NCI-H146 treated with DMSO at 0.1 percent for 48 hours (cell line): ENCODE data around the gene TPST1.

Experiments
- DNase-seq: peaks from one replicate; lab custom pipeline; 2025; ENCODE audit not compliant: unreplicated experiment; lab: John Stamatoyannopoulos, UW

The TPST1 gene

DNA sequence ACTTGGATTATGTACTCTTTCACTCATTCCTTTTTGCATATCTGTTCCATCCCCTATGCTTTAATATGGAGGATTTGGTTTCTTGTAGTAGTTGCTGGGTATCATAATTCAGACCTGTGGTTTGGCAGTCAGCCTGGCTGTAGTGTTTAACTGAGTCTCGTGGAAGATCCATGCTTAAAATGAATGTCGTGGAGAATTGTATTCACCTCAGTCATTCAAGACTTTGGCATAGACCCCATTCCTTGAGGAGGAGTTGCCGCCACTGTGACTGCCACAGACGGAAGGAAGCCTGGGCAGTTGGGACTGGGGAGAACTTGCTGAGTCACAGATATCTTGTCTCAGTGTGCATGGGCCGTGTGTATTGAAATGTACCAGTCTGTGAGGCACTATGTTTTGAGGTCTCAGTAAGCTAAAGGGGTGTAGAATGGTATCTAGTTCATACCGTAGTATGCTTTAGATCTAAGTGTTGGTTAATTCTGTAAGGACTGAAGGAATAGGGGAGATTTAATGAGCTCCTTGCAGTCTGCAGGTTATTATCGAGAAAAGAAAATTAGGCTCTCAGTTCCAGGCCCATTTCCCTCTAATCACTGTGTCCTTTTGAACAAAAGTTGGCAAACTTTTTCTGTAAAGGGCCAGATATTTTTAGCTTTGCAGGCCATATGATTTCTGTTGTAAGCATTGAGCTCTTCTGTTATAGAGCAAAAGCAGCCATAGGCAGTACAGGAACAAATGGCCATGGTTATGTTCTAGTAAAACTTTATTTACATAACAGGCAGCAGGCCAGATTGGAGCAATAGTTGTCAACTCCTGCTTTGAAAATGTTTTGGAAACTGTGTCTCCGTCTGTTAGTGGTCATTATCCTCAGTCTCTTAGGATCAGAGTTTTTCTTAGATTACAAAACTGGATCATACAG lies 76.8 kb downstream of the TPST1 start:
- DNase-seq = no peak

DNA sequence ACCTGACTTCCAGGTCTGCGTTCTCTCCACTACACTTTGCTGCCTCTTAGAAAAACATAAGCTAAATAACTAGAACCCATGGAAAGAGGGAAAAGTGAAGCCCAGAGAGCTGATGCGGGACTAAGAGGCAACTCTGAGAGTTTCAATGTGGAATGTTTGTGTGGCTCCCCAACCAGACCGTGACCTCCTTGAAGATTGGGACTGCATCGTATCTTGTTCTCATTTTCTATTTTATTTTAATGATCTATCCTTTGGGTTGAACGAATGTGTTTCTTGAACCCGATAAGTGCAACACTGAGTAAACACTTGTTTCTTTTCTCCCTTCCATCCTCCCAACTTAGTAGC lies 77.4 kb downstream of the TPST1 start:
- DNase-seq = no peak

DNA sequence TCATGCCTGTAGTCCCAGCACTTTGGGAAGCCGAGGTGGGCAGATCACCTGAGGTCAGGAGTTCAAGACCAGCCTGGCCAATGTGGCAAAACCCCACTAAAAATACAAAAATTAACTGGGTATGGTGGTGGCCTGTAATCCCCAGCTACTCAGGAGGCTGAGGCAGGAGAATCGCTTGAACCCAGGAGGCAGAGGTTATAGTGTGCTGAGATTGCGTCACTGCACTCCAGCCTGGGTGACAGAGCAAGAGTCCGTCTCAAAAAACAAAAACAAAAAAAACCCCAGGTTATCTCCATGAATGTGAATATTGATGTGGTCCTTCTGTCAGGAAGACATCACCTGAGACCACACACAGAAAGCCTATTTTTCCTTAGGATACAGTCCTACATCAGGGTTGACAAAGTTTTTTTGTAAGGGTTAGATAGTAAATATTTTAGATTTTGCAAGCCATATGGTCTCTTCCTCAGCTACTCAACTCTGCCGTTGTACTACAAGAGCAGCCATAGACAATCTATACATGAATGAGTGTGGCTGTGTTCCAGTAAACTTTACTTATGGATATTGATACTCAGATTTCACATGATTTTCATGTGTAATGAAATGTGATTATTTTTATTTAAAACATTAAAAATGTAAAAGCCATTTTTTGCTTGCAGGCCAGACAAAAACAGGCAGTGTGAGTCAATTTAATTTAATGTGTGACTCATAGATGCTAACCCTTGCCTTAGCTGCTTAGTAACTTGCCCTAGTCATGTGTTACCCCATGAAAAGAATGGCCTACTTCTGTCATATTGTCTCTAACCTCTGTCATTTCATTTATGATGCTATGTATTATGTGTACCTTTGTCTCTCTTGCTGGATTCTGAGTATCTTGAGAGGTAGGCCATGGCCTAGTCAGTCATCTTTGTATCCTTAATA lies 78.1 kb downstream of the TPST1 start:
- no peak for DNase-seq

DNA sequence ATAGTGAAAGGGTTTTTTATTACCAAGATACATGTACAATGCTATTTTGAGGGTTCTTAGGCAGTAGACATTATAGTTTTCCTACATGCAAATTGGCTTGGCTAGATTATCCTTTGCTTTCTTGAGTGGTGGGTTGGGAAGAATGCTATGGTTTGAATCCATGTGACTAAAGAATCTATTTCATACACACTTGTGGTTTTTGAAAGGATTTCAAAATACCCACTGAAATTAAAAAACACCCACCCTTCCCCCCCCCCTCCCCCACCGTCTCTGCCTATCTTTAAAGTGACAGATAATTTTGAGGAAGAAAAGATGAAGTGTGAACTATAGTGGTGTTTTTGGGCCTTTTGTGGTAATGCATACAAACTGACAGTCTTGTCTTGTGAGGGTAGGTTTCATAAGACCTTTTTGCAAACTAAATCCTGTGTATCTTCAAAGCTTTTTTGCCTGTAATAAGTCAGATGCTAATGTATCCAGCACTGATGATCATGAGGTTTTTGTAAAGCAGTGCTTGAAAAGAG lies 90.9 kb downstream of the TPST1 start:
- no peak for DNase-seq

DNA sequence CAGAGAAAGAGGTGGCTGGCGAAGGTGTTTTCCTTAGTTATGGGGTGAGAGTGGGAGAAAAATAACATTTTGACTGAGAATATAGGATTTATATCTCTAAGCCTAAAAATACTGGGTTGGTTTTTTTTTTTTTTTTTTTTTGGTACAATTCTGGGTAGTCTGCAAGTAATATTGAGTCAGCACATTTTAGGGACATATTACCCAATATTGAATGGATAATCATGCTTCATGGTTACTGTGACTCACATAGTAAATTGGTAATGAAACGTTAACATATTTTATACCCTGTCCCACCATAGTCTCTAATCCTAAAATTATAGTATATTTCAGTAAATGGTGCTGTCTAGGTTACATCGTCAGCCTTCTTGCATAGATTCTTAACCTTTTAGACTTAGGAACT lies 91.4 kb downstream of the TPST1 start:
- no peak for DNase-seq

DNA sequence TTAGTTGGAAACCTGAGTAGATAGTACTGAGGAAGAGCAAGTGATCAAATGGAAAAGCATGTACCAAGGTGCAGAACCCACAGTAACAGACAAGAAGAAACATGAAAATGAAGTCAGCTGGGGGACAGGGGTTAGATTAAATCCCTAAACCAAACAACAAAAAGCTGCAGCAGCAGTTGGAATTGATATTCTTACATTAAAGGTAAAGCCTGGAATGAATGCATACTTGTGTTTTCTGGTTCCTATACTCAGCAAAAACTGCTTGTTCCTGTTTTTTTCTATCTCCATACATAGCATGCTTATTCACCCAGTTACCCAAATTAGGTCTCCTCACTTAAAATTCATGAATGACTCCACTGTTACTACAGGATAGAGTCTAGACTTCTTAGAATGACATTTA lies 92.4 kb downstream of the TPST1 start:
- no peak for DNase-seq

DNA sequence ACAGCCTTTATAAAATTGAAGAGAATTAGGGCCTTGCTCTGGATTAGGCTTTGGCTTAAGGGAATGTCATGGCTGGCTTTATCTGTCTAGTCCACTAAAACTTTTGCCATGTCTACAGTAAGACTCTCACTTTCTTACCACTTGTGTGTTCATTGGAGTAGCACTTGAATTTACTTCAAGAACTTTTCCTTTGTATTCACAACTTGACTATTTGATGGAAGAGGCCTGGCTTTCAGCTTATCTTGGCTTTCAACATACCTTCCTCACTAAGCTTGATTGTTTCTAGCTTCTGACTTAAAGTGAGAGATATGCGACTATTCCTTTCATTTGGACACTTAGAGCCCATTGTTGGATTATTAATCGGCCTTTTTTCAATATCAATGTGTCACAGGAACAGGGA lies 96.1 kb downstream of the TPST1 start:
- no peak for DNase-seq

DNA sequence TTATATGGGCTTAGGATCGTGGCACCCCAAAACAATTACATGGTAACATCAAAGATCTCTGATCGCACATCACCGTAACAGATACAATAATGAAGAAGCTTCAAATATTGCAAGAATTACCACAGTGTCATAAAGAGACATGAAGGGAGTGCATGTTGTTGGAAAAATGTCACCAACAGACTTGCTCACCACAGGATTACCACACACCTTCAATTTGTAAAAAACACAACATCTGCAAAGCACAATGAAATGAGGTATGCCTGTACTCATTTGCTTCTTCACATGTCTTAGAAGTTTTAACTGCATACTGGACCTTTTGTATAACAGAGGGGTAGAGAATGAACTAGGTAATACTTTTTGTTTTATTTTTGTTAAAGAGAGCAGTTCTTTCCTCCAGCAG lies 96.6 kb downstream of the TPST1 start:
- DNase-seq = no peak

DNA sequence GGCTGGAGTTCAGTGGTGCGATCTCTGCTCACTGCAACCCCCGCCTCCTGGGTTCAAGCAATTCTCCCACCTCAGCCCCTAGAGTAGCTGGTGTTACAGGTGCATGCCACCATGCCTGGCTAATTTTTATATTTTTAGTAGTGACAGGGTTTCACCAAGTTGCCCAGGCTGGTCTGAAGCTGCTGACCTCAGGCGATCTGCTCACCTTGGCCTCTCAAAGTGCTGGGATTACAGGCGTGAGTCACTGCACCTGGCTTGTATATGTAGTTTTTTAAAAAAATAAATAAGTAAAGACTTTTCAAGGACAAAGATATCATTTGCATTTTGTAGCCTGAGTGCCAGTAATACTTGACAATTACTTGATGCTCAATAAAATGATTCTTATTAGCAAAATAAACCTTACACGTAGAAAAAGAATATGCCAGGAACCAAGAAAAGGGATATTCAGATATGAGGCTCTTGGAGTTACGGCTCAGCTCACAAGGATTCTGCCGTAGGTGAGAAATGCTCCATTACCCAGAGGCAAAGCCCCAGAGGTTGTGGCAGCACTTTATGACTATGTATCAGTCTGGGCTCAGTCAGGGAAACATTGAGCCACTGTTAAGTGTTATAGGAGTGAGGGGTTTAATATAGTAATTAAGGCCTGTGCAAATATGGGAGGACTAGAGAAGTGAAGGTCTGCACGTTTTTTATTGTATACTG lies 98.5 kb downstream of the TPST1 start:
- DNase-seq = peak; percentile 24

DNA sequence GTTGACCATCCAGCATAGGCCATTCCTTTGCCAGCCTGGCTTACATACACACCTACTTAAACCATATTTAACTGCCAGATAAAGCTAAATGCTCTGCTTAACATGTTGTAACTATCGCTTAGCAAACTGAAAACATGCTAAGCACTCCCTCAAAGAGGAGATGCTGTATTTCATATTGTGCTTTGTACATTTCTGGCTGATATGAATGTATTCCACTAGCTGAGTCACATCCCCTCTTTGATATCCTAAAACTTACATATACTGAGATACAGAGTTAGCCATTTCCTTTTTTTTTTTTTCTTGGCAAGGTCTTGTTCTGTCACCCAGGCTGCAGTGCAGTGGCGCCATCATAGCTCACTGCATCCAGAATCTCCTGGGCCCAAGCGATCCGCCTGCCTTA lies 99.4 kb downstream of the TPST1 start:
- DNase-seq = no peak

DNA sequence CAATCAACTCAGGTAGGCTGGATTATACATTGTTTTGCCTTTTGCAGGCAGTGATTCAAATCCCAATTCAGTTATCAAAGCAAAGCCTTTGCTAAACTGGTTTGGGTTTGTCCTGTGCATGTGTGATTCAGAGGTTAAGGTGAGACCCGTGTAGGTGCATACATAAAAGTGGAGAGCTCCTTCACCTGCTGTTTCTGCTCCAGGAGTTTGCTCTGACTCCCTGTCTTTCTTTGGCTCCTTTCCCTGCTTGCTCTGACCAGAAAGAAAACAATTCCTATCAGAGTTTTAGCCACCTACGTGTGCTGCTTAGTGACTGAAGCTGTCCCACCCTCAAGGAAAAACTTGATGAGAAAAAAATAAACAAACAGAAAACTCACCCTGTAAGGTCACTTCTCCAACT lies 101.1 kb downstream of the TPST1 start:
- no peak for DNase-seq

DNA sequence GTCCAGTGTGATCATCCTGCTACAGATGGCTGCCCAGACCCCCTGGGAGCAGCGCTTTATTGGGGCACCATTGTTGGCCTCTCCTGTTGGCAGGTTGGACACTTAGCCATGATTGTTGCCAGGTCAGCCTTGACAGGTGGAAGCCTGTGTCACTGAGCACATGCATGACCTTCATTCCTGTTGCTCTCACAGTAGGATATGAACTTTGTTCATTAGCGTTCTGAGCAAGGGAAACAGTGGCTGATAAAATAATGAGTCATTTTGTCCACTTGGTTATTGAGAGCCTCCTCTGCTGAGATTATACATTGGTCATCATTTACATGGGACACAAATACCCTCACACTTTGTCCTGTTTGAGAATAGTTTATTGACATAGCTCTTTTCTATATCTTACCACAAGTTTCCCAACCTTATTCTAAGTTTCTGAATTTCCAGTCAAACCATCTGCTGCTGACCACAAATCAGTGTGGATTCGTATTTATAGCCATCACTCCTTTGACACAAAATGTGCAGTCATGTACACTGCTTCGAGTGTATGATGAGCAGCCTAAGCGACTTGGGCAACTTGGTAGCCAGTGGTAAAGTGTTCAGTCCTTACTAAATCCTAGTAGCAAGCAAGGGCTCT lies 102.6 kb downstream of the TPST1 start:
- peak; percentile 75 for DNase-seq

DNA sequence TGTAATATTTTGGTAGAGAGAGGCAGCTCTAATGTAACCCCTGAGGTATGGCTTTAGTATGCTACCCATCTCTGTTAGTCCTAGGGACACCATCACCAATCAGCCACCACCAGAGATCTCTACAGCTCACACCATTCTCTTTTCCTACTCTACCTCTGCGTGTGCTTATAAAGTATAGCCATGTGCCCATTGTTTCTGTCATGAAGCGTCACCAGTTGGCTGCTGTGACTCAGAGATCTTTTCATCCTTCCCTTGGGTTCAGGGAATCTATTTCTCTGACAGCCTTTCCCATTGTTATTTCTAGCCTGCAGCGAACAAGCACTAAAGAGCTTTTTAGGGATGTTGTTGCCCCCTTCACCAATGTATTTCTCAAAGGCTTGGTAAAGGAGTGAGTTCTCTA lies 103.3 kb downstream of the TPST1 start:
- DNase-seq = no peak

DNA sequence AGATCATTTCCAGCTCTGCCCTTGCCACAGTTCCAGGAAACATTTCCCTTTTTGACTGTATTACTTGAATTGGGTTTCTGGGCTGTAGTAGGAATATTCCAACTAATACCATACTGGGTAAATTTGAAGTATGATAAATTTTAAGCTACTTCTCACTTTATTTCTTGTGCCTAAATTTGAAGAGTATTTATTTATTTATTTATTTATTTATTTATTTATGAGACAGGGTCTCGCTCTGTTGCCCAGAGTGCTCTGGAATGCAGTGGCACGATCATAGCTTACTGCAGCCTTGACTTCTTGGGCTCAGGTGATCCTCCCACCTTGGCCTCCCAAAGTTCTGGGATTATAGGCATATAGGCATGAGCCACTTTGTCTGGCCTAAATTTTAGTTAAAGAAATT lies 105.5 kb downstream of the TPST1 start:
- DNase-seq = no peak

DNA sequence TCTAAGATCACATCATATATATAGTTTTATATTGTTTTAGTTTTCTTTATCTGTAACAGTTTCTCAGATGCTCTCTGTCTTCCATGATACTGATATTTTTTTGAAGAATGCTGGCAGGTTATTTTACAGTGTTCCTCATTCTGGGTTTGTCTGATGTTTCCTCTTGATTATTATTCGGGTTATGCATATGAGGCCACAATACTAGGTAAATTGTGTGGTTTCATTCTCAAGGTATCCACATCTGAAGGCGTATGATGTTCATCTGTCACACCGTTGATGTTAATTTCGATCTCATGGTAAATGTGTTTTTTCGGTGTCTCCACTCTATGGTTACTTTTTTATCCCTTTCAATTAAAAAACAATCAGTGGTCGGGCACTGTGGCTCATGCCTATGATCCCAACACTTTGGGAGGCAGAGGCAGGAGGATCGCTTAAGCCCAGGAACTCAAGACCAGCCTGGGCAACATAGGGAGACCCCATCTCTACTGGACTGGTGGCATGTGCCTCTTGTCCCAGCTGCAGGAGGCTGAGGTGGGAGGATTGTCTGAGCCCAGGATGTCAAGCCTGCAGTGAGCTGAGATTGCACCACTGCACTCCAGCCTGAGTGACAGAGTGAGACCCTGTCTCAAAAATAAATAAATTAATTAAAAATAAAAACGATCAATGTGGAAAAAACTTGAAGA lies 108.9 kb downstream of the TPST1 start:
- DNase-seq = no peak

DNA sequence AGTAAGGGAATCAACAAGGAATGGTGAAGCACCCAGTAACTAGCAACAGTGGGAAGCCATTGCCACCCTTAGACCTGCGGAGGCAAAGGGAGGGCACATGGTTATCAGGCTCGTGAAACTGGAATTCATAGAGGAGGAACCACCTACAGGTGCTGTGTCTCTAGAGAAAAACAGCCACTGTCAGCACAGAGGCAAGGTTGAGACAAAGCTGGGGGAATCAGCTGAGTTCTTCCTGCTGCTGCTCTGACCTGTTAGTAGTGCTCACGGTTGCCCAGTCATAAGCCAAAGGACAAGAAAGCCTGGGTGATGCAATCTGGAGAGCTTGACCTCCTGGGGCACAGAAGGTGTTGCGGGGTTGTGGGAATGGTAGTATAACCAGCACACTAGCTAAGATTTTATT lies 110.1 kb downstream of the TPST1 start:
- DNase-seq = no peak

DNA sequence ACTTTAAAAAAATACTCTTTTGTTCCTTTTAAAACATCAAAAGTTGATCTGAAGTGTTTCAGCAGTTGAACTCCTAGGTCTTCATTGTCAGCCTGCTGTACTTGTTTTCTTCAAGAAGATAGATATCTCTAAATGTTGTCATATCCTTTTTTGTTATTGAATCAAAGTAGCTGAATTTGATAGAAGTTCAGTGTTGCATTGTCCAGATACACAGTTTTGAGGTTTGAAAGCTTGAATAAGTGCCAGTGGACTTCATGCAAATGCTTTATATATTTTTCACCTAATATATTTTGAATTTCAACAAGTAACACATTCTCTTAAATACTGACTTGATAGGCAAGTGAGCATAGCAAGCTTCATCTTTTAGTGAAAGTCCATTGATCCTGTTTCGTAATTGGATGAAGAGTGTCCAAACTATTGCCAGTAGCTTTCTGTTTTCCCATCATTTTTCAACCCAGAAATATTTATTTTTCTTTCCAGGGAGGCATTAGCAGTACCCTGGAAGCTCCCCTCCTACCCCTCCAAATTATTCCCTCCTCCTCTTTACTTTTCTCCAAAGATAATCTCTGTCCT lies 114.4 kb downstream of the TPST1 start:
- no peak for DNase-seq

DNA sequence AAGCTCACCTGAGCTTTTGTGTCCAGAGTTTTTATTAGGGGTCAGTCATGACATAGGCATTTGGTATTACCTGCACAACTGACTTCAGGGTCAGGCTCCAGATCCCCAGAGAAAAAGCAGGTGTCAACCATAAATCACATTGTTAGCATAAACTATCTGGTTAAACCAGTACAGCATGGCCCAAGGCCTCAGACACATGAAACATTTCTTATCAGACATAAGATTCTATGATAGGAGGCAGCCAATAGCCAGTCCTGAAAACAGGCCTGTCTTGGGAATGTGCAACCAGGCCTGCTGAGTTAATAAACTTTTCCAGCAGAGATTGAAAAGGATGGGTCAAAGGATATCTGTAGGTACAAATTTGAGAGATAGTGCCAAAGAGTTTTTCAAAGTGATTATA lies 116.1 kb downstream of the TPST1 start:
- peak; percentile 2 for DNase-seq

DNA sequence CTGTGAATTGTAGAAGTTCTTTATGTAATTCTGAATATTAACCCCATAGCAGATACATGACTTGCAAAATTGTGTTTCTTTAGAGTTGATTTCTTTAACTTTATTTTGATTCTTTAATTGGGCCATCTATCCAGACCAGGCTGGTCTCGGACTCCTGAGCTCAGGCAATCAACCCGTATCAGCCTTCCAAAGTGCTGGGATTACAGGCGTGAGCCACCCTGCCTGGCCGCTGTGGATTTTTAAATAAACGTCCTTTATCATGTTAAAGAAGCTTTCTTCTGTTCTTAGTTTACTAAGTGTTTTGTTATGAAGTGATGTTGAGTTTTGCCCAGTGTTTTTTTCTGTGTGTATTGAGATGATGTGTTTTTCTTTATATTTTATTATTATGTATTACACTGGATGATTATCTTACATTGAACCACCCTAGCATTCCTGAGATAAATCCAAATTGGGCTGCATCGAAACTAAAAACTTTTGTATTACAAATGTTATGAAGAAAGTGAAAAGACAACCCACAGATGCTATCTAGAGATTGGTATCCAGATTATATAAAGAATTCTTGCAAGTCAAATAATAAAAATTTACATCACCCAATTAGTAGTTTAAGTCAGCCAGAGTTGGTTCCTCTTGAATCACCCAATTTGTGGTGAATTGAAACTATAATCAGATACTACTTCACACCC lies 118.1 kb downstream of the TPST1 start:
- DNase-seq = no peak
